Mesangial cell (primary cell): ENCODE data around the gene CACNB2. TPM values are rescaled to one million over a fixed set of nuclear protein-coding genes. Genes with fewer than 3 reads are reported as not detected.

ENCODE experiments used
- total RNA-seq: library from RNA; depleted of rRNA; stranded (reverse); fragments of >200 nt; gene quantifications from 2 replicates; pipeline ENCODE4 v1.2.3, GENCODE V29; 2015

The CACNB2 gene
- total RNA-seq, result not detected in 2 replicates

GRCh38 chr10:18140149-18140956 lies at the start of gene CACNB2:
CACNB2 (plus strand) TSS chr10:18140424.

Other genes with a start within 250 kb of the CACNB2 start
- not detected in 2 replicates for gene SLC39A12, start 188.5 kb upstream of the CACNB2 start, total RNA-seq